K562 (cell line): ENCODE measurements around the gene FMO1. TPM values are rescaled to one million over a fixed set of nuclear protein-coding genes. Genes with fewer than 3 reads are reported as not detected.

Experiments used
- ATAC-seq: fragments of 200-7000 bp; cut with Tn5 transposase; 3 replicates; pipeline ENCODE4 v1.9.1; 2020; ENCODE audit warnings: moderate library complexity
- BruUV-seq: library from RNA; stranded (reverse); fragments of 400-500 nt; replicated peaks from 2 replicates; lab custom pipeline; 2021; lab: Mats Ljungman, UMichigan
- CTCF ChIA-PET: fragments of 300-600 bp; formaldehyde crosslinking; extraction: SDS; loops from one replicate; lab custom pipeline; 2021; ENCODE audit warnings: low intra/inter-chr PET ratio; lab: Yijun Ruan, JAX
- POLR2A ChIA-PET: fragments of 300-600, 350-650 bp; sonication (Branson Sonifier 250); formaldehyde crosslinking; extraction: SDS; loops from one replicate; lab custom pipeline; 2021; ENCODE audit warnings: antibody characterized with exemption, inconsistent platforms; lab: Yijun Ruan, JAX
- DNase-seq, 4 experiments: peaks; one replicate each; pipeline versions ENCODE4 v3.0.0 to v3.0.0-alpha.2; 2011 to 2018; ENCODE audit warnings: low spot score in 3 of 4, mixed read lengths in 3 of 4; ENCODE audit errors: extremely low read depth in 1 of 4
- FAIRE-seq: peaks from 2 replicates; lab custom pipeline; 2011; peaks lifted over from hg19 to GRCh38; lab: Jason Lieb, UNC
- H2AFZ ChIP-seq: 2 replicates; pipeline ENCODE4 v1.6.0; 2011; ENCODE audit warnings: low read depth, low read length, control low read depth, inconsistent platforms
- H3K27ac ChIP-seq: fragments of 200-600 bp; 3 replicates; pipeline ENCODE4 v1.8.0; 2011; ENCODE audit warnings: low read depth, mild to moderate bottlenecking, control low read depth, inconsistent platforms, low read length, moderate library complexity, mixed read lengths; ENCODE audit errors: extremely low read depth
- H3K27me3 ChIP-seq, 2 experiments: fragments of 300-600 bp in 1 of 2; 2 replicates in 1 of 2; 3 replicates in 1 of 2; pipeline versions ENCODE4 v1.6.0 to v1.8.0; 2011; ENCODE audit warnings: inconsistent platforms in 2 of 2, low read length in 2 of 2, mild to moderate bottlenecking in 1 of 2, mixed read lengths in 1 of 2, moderate library complexity in 1 of 2; ENCODE audit not compliant: control insufficient read depth in 2 of 2, insufficient read depth in 2 of 2
- H3K36me3 ChIP-seq: fragments of 300-600 bp; 3 replicates; pipeline ENCODE4 v1.8.0; 2011; ENCODE audit warnings: mild to moderate bottlenecking, low read length, inconsistent platforms; ENCODE audit not compliant: control insufficient read depth, insufficient read depth
- H3K4me1 ChIP-seq, 2 experiments: fragments of 200-600 bp in 1 of 2; replicated peaks in 1 of 2; 2 replicates in 1 of 2; 3 replicates in 1 of 2; pipeline versions ENCODE4 v1.5.1 to v1.8.0; 2011; ENCODE audit warnings: inconsistent platforms in 2 of 2, low read length in 2 of 2, mild to moderate bottlenecking in 1 of 2, mixed read lengths in 1 of 2, moderate library complexity in 1 of 2; ENCODE audit not compliant: control insufficient read depth in 2 of 2, insufficient read depth in 2 of 2
- H3K4me2 ChIP-seq: 2 replicates; pipeline ENCODE4 v1.6.1; 2011; ENCODE audit warnings: low read length, control low read depth, inconsistent platforms, mixed read lengths; ENCODE audit not compliant: insufficient read depth
- H3K4me3 ChIP-seq: fragments of 200-600 bp; sonication (generic), shearing (Covaris generic); 2 replicates; pipeline ENCODE4 v1.5.1; 2016; ENCODE audit warnings: control low read depth, inconsistent platforms
- H3K79me2 ChIP-seq: fragments of 200-600 bp; 3 replicates; pipeline ENCODE4 v1.8.0; 2011; ENCODE audit warnings: low read length, inconsistent platforms; ENCODE audit not compliant: control insufficient read depth, insufficient read depth
- H3K9ac ChIP-seq, 2 experiments: 2 replicates each; pipeline versions ENCODE4 v1.6.0 to v1.6.1; 2011; ENCODE audit warnings: low read depth in 2 of 2, low read length in 2 of 2, control low read depth in 1 of 2, inconsistent platforms in 1 of 2, mild to moderate bottlenecking in 1 of 2, mixed read lengths in 1 of 2; ENCODE audit not compliant: insufficient read depth in 1 of 2
- H3K9me1 ChIP-seq: one replicate; pipeline ENCODE4 v1.6.0; 2011; ENCODE audit warnings: inconsistent platforms, mild to moderate bottlenecking, low read length, moderate library complexity; ENCODE audit not compliant: control insufficient read depth, insufficient read depth
- H3K9me3 ChIP-seq: replicated peaks from 2 replicates; pipeline ENCODE4 v1.5.1; 2011; ENCODE audit warnings: low read depth, low read length, inconsistent platforms; ENCODE audit not compliant: control insufficient read depth, insufficient read depth
- H4K20me1 ChIP-seq: replicated peaks from 2 replicates; pipeline ENCODE4 v1.6.1; 2011; ENCODE audit warnings: low read length, inconsistent platforms, mixed read lengths; ENCODE audit not compliant: control insufficient read depth, insufficient read depth
- CUX1 ChIP-seq: fragments of 200-800 bp; sonication (Bioruptor generic); IDR thresholded peaks from 2 replicates; pipeline ENCODE4 v1.6.1; 2016; ENCODE audit warnings: missing genetic modification characterization, missing compliant biosample characterization
- DACH1 ChIP-seq: fragments of 450-650 bp; IDR thresholded peaks from 2 replicates; pipeline ENCODE4 v1.6.1; 2018; ENCODE audit not compliant: partially characterized antibody
- HMG20B ChIP-seq: fragments of 250-450 bp; sonication (Bioruptor Pico); IDR thresholded peaks from 2 replicates; pipeline ENCODE4 v1.5.0; 2021; ENCODE audit warnings: mild to moderate bottlenecking
- KDM2B ChIP-seq: fragments of 250-450 bp; sonication (Bioruptor Pico); IDR thresholded peaks from 2 replicates; pipeline ENCODE4 v1.8.0; 2021; ENCODE audit warnings: mild to moderate bottlenecking, moderate library complexity
- LARP7 ChIP-seq: fragments of 450-650 bp; IDR thresholded peaks from 2 replicates; pipeline ENCODE4 v1.6.1; 2016
- MTF1 ChIP-seq: fragments of 250-450 bp; sonication (Bioruptor Pico); IDR thresholded peaks from 2 replicates; pipeline ENCODE4 v1.9.0; 2021; ENCODE audit warnings: moderate library complexity, mild to moderate bottlenecking, inconsistent platforms, borderline replicate concordance
- RBM39 ChIP-seq: fragments of 200-400 bp; formaldehyde crosslinking; optimal IDR thresholded peaks from 2 replicates; pipeline ENCODE3; 2018; ENCODE audit warnings: low read depth, low read length
- SREBF1 ChIP-seq: fragments of 150-350 bp; IDR thresholded peaks from 2 replicates; pipeline ENCODE4 v1.6.1; 2014; ENCODE audit warnings: antibody characterized with exemption, low read depth, low read length, borderline replicate concordance
- SRSF1 ChIP-seq: fragments of 200-400 bp; formaldehyde crosslinking; IDR thresholded peaks from 2 replicates; pipeline ENCODE4 v1.6.1; 2017; ENCODE audit warnings: mild to moderate bottlenecking, low read depth, low read length, moderate library complexity
- ZFX ChIP-seq: sonication (generic); formaldehyde crosslinking; IDR thresholded peaks from 2 replicates; pipeline ENCODE4 v1.8.0; 2022; ENCODE audit warnings: mild to moderate bottlenecking, missing genetic modification reagents, moderate library complexity
- ZNF224 ChIP-seq: sonication (generic); formaldehyde crosslinking; IDR thresholded peaks from 2 replicates; pipeline ENCODE4 v1.8.0; 2022; ENCODE audit warnings: mild to moderate bottlenecking, missing genetic modification reagents
- ZNF280A ChIP-seq: fragments of 450-650 bp; IDR thresholded peaks from 2 replicates; pipeline ENCODE4 v1.6.1; 2018; ENCODE audit warnings: mild to moderate bottlenecking, low read depth; ENCODE audit not compliant: partially characterized antibody
- ZNF384 ChIP-seq: IDR thresholded peaks from 2 replicates; pipeline ENCODE4 v1.6.1; 2012; ENCODE audit warnings: low read depth, low read length, improper control_type of control experiment
- WGBS: fragments of 100-300 bp; shearing (Covaris generic); methylation state at CpG from one replicate; pipeline ENCODE4 v1.1.6; 2016; ENCODE audit warnings: low coverage, mixed read lengths; ENCODE audit not compliant: insufficient coverage; ENCODE audit errors: missing lambda C conversion rate; 5-methylcytosine and 5-hydroxymethylcytosine counted together
- in situ Hi-C: fragments of 300-500 bp; cut with MboI; formaldehyde crosslinking; loops from 4 replicates; pipeline ENCODE4 v1.15.0; 2018; ENCODE audit warnings: inconsistent platforms, mixed read lengths
- intact Hi-C: fragments of 100-400 bp; cut with micrococcal nuclease; formaldehyde crosslinking; loops from 2 replicates; pipeline ENCODE4 v1.14.2; 2022
- polyA plus RNA-seq, 8 experiments: library from polyadenylated mRNA; depleted of rRNA in 4 of 8; stranded (reverse) in 5 of 8; unstranded in 3 of 8; fragments of >200 nt; fragmentation: Nextera tagmentation in 2 of 8; fragmentation: Illumina TruSeq in 1 of 8; extraction: Ambion mirVana in 2 of 8; extraction: Trizol in 1 of 8; gene quantifications; 2 replicates each; pipeline versions ENCODE4 v1.2.1 to v1.2.3, GENCODE V29; 2011 to 2014; ENCODE audit warnings: inconsistent platforms in 1 of 8, missing spikeins in 1 of 8
- total RNA-seq, 7 experiments: library from RNA; depleted of rRNA in 6 of 7; stranded (reverse); fragments of >200 nt in 6 of 7; fragmentation: Illumina TruSeq in 2 of 7; extraction: Trizol in 2 of 7; gene quantifications; 2 replicates each; pipeline versions ENCODE4 v1.2.1 to v1.2.3, GENCODE V29; 2011 to 2021; ENCODE audit warnings: low replicate concordance in 1 of 7
- TF ChIP-seq, protein P1 (sequence below): fragments of 250-450 bp; sonication (Bioruptor Pico); IDR thresholded peaks from 2 replicates; pipeline ENCODE4 v1.8.0; 2022; ENCODE audit warnings: inconsistent platforms, mild to moderate bottlenecking, moderate library complexity, borderline replicate concordance

The FMO1 gene
- total and polyA plus RNA-seq, 9 of the 15 experiments (the other 6 are each of a cell fraction or from before 2014, with no cell fraction given), result not detected

DNA sequence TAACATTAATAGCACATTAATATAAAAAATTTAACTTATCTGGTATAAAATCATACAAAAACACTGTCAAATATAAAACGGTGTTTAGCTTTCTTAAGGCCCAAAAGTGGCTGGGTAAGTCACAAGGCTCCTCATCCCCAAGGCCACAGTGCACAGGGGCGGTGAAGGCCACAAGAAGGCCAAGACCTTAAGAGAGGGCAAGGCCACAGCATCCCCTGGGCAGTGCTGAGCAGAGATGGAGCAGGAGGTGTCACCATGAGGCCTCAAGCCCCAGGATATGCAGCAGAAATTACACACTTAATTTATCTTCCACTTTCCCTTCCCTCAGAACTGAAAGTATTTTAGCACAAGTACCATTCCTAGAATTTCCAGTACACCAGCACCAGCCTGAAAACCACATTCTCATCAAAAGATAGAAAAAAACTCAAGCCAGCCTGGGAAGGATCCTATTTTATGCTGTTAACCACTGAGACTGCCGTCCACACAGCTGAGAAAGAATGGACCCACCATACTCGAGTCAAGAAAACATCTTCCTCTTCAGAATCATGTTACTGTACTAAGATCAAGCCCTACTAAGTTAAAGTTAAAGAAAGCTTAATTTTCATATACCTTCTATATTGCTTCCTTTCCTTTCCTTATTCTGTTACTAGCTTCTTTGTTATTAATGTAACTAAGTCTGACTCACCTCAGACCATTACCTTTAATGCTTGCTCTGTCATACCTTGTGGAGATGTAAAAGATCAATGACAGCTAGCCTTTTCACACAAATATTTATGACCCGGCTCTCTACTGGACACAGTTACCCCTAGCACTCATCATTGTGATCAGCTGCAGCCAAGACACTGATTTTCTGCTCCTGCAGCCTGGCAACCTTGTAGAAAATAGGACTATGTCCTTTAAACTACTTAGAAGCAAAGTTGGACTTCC is 26.4 kb upstream of the FMO1 start:
- TF ChIP-seq ZFX (CRISPR knock-in tag) (no peak), HMG20B (no peak), RBM39 (no peak), LARP7 (no peak), SRSF1 (no peak), ZNF280A (no peak), ZNF224 (CRISPR knock-in tag) (no peak), MTF1 (CRISPR knock-in tag) (no peak), ZNF384 (no peak), SREBF1 (no peak), DACH1 (no peak), KDM2B (CRISPR knock-in tag) (no peak), CUX1 (CRISPR knock-in tag) (no peak)
- TF ChIP-seq, protein P1, sequence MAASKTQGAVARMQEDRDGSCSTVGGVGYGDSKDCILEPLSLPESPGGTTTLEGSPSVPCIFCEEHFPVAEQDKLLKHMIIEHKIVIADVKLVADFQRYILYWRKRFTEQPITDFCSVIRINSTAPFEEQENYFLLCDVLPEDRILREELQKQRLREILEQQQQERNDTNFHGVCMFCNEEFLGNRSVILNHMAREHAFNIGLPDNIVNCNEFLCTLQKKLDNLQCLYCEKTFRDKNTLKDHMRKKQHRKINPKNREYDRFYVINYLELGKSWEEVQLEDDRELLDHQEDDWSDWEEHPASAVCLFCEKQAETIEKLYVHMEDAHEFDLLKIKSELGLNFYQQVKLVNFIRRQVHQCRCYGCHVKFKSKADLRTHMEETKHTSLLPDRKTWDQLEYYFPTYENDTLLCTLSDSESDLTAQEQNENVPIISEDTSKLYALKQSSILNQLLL (CRISPR knock-in tag), result no peak
- TF ChIP-seq, all 486 proteins: peak for 0
- DNase-seq (no peak), FAIRE-seq (no peak), ATAC-seq (no peak)
- H3K36me3 ChIP-seq, result no peaks in the 10 kb centered on the region
- ChIA-PET POLR2A (interaction anchor here (0.7 kb wide), 1 partner anchor 1088 kb away, joined by 3 read pairs; no protein-coding TSS in a partner anchor), CTCF (no interaction called here)
- H3K4me3 ChIP-seq, result no peak overlapping the region
- H3K4me1 ChIP-seq, result no peaks in the 10 kb centered on the region
- H3K9me3 ChIP-seq, result no peaks in the 10 kb centered on the region
- no peak overlapping the region for H2AFZ ChIP-seq
- H3K4me2 ChIP-seq, result no peak overlapping the region
- no peak overlapping the region for H3K27ac ChIP-seq
- H3K9me1 ChIP-seq, result no peaks in the 10 kb centered on the region
- H3K9ac ChIP-seq, result no peak overlapping the region
- no peaks in the 10 kb centered on the region for H3K79me2 ChIP-seq
- WGBS, result 1% methylated on average over 5 of the region's 5 CpGs
- in situ Hi-C loops, result no loop called here
- no TSS peak for BruUV-seq
- intact Hi-C loops, result no loop called here
- H3K27me3 ChIP-seq, result no peaks in the 10 kb centered on the region
- no peaks in the 10 kb centered on the region for H4K20me1 ChIP-seq
